HG02852 (cell line): ENCODE measurements around the gene PRKCE.

Source experiments
- ATAC-seq: cut with Tn5 transposase; IDR thresholded peaks from one replicate; pipeline ENCODE4 v1.9.1; 2021; ENCODE audit warnings: mild to moderate bottlenecking, moderate library complexity; ENCODE audit not compliant: unreplicated experiment

The PRKCE gene

DNA sequence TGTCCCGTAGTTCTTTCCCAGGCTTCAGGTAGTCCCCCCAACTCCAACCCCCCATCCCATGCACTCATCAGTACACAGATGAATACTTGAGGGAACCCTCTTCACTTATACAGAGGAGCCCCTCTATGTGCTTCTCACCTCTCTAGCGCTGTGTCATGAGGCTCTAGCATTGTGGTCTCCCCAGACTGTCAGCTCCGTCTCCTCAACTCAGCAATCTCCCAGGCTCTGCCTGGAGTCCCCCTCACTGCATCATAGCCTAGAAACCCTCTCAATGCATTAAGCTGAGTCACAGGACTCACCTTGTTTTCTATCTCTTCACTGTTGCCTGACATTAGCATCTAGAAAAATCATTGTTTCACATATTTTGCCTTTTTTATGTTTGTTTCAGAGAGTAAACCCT lies 20.2 kb upstream of the PRKCE start:
- no peak for ATAC-seq

DNA sequence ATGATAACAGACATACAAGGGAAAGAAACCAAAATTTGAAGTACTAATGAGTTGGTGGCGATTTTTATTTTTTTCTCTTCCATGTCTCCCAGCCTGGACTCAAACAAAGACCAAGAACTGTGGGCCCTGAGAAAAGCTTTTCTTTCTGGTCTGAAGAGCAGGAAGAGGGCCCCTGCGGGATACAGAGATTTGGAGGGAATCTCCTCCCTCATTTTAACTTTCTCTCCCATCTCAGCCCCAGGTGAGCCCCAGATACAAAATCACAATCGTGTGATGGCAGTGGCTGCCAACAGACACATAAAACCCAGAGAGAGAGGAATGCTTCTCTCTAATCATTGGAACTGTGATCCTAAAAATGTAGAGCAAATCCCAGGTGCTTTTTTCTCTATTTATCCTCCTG lies 19.5 kb upstream of the PRKCE start:
- no peak for ATAC-seq

DNA sequence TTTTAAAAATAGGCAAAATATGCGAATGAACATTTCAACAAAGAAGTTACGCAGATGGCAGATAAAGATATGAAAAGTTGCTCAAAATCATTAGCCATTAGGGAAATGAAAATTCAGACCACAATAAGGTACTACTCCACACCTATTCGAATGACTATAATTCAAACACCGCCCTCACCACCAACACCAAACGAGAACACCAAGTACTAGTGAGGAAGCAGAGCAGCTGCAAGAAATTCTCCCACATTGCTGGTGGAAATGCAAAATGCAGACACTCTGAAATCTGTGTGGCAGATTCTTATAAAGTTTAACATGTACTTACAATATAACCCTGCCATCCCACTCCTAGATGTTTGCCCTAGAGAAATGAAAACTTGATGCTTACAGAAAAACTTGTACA lies 17.3 kb upstream of the PRKCE start:
- ATAC-seq, result no peak

GRCh38 chr2:45636008-45636407 lies 15.5 kb upstream of the PRKCE start:
- ATAC-seq, result no peak

GRCh38 chr2:45637440-45637839 lies 14.0 kb upstream of the PRKCE start:
- peak; percentile 45 for ATAC-seq

- no peak for ATAC-seq
Measured at GRCh38 chr2:45640576-45640975, 10.9 kb upstream of the PRKCE start.

DNA sequence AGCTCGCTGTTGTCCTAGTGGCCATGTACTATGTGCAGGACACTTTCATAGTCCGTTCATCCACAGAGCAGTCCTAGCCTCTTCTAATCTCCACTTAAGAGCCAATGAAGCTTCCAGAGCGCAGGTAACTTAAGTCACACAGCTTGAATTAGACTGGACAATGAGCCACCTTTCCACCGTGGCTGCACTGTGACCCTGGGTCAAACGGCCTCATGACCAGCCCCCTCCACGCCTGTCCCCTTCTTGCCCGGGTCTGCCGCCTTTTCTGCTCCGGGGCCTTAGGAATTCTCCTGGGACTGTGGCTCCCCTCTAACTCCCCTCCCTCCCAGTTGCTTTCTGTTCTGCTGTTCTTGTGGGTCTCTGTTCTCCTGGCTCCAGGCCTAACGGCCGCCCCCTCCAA lies 8.4 kb upstream of the PRKCE start:
- ATAC-seq, result peak; percentile 13

GRCh38 chr2:45643543-45644542 lies 7.6 kb upstream of the PRKCE start:
- peak; percentile 89 for ATAC-seq

GRCh38 chr2:45646289-45646688 lies 5.2 kb upstream of the PRKCE start:
- ATAC-seq, result no peak

DNA sequence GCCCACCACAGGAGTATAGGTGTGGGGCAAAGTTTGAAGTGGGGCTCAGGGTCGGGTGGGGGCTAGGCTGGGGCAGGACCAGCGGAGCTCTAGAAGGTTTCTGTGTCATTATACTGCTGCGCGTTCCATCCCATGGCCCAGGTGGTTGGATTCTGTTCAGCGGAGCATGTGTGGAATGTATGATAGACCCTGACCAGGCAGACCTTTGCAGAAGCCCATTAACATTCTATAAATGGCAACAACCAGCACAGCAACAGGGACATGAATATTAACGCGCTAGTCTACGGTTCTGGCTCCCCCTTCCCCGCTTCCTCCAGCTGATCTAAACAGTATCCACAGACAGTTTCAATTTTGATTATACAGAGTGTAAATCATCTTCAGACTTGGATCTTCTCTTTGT lies 4.1 kb upstream of the PRKCE start:
- no peak for ATAC-seq

DNA sequence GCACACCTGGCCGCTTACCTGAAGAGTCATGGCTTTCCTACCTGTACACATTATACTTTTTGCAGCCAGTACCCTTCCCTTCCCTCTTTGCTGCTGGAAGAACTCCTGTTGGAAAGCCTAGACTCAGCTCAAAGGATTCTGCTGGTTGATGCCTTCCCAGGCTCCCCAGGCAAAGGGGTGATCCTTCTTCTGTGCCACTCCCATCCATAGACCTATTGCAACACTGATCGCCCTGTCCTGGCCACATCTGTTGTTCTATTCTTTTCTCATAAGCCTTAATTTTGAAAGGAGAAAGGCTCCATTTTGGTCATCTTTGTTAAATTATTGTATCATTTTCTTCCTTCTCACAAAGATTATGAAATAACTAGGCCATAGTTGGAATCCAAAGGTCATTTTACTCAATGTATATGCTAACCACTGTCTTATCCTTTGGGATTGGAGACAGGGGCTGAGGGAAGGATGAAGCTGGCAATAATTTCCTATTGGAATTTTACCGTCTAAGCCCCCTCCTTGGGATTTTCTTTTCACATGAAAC lies 3.4 kb upstream of the PRKCE start:
- no peak for ATAC-seq

DNA sequence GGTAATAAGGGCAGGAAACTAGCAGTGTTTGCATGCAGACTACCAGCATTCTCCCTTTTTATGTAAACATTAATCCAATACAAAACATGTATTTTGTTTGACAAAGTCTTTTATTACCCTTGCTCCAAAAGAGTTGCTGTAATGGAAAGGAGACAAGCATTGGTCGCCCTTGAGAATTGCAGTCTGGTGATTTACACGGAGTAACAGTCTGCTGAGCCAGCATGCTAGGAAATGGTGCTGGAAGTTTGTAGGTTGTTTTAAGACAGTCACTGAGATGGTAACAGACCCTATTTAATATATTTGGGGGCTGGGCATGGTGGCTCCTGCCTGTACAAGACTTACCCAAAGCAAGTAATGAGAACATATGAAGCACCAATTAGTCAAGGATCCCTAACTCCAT lies 2.8 kb upstream of the PRKCE start:
- ATAC-seq, result no peak

- ATAC-seq, result no peak
Measured at GRCh38 chr2:45649462-45649857, 2.0 kb upstream of the PRKCE start.

DNA sequence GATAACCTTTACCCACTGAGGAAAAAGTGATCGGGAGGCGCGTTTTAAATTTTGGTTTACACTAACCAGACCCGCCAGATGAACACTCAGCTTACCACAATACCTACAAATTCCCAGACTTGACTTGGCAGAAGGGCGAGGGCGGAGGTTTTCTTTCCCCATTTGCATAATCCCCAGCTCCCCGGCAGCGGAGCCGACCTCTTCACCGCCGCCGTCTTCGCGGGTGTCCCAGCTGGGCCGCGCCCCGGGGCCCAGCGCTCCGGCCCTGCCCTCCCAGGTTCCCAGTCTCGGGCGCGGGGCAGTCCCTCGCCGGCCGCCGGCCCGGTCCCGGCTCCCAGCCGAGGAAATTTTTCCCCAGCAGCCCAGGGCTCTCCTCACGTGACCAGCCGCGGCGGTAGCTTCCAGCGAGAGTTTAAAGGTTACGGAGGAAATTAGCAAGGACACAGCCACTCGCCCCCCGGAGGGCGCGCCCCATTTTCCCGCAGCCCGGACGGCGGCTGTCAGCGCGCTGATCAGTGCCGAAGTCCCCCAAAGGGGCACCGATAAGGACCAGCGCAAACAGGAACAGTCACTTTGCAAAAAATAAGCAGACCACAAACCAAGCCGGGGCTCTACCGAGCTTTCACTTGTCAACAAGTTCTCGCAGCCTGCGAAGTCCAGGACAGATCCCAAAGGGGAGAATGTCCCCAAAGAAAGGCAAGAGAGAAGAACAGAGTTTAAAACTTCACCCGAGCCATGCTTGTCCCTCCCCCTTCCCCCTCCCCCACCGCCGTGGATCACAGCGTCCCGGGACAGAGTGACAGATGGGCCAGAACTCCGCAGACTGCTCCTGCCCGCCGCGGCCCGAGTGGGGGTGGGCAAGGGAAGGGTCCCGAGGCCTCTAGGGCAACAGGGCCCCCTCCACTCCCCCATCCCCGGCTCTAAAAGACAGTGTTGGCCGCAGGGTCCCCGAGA lies 1.3 kb upstream of the PRKCE start:
- peak; percentile 32 for ATAC-seq

GRCh38 chr2:45650851-45651414 lies 542 bp upstream of the PRKCE start:
- ATAC-seq, result peak; percentile 69

DNA sequence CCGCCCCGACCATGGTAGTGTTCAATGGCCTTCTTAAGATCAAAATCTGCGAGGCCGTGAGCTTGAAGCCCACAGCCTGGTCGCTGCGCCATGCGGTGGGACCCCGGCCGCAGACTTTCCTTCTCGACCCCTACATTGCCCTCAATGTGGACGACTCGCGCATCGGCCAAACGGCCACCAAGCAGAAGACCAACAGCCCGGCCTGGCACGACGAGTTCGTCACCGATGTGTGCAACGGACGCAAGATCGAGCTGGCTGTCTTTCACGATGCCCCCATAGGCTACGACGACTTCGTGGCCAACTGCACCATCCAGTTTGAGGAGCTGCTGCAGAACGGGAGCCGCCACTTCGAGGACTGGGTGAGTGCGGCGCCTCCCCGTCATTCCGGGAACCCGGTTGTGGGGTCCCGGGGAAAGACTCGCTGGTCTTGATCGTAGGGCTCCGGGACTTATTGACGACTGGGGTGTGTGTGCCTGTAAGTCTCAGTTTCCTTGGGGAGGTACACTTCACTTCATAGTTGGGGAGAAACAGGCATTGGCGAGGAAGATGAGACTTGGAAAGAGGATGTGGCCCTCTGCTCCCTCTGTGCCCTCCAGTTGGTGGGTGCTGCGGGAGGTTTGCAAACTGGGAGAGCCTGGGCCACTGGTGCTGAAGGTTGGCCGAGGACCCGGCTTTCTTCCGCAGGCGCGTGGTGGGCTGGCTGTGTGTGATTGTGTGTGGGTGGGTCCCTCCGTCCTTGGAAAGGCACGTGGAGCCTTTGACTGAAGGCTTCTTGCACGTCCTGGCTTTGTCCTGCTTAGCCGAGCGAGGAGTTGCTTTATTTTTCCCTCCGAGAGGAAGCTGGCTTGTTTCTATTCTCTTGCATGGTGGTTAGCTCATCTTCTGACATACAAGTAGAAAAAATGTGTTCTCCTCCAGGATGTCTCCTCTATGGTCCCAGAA lies 886 bp downstream of the PRKCE start:
- no peak for ATAC-seq

DNA sequence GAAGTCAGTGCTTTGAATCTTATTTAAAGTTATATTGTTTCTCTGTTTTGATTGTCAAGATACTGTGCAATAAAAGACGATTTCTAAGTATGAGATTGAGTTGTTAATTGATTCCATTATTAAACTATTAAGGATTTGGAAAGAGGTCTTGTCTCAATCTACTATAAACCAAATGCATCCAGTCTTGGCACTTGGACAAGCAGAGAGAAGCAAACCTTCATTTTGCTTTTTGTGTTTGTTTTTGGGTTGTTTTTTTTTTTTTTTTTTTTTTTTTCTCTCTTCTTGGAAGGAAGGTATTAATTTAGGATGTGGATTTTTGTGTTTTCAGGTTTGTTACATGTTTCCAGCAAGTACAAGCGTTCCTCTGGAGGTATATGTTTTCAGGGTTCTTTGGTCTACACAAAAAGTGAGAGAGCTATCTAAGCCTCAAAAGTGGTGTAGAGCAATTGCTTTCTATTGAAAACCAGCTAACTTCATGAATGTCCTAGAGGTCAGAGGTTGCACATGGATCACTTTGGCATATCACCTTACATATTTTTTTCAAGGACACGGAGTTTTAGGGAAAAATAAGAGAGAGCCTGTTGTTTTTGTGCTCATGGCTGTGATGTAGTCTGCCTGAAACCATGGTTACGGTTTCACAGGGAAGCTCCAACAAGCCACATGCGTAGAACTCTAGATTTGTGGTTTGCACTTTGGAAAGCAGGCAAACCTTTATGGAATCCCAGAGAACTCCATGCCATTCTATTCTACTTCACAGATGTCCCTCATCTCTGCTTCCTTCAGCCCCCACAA lies 1.8 kb downstream of the PRKCE start:
- ATAC-seq, result no peak

GRCh38 chr2:45654250-45654649 lies 2.8 kb downstream of the PRKCE start:
- ATAC-seq, result no peak

DNA sequence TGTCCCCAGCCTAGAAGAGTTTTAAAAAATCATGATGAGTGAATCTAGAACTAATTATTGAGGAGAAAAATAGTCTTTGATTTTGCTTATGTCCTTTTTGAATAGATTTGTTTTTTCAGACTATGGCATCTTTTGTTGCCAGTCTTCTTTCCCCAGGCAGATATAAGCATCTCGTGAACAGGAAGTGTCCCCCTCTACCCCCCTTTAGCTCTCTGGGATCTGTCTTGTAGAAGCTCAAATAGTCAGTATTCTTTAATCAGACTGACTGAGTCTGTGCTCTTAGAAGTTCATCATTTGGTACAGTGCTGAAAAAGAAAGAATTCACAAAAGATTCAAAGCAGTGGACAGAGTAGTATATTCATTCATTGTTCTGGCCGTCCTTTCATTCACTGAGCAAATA lies 10.4 kb downstream of the PRKCE start:
- no peak for ATAC-seq
